ENCODE data around the gene IZUMO1R. TPM values are rescaled to one million over a fixed set of nuclear protein-coding genes. Genes with fewer than 3 reads are reported as not detected.

The IZUMO1R gene
- total RNA-seq (ENCODE audit: unreplicated experiment) = not detected
- long read RNA-seq = 0 reads

GRCh38 chr11:94303966-94304958 is at the start of gene IZUMO1R:
Gene IZUMO1R, plus strand, starts transcription at chr11:94304580. Its CDS starts 1,057 bp downstream, at chr11:94305637.
- Mint-ChIP-seq H3K4me3 (ENCODE audit: unreplicated experiment) (no peak within 1 kb of the TSS), H3K36me3 (ENCODE audit: unreplicated experiment) (no peaks in the 10 kb centered on the region), H3K27me3 (ENCODE audit: unreplicated experiment) (peaks cover 7% of the 10 kb centered on the region), H3K9me3 (ENCODE audit: unreplicated experiment) (peaks cover 3% of the 10 kb centered on the region), H3K27ac (ENCODE audit: unreplicated experiment) (peak within 1 kb of the TSS; percentile 92), H3K4me1 (ENCODE audit: low read depth, unreplicated experiment) (peaks cover 26% of the 10 kb centered on the region)
- no peak for DNase-seq
- TF ChIP-seq CTCF (IDR thresholded peaks at IDR 0.05; ENCODE audit: partially characterized antibody, unreplicated experiment) = no peak

- Mint-ChIP-seq H3K36me3 (ENCODE audit: unreplicated experiment) (no peaks in the 10 kb centered on the region), H3K9me3 (ENCODE audit: unreplicated experiment) (no peaks in the 10 kb centered on the region), H3K4me3 (ENCODE audit: unreplicated experiment) (no peak overlapping the region), H3K27me3 (ENCODE audit: unreplicated experiment) (peaks cover 2% of the 10 kb centered on the region), H3K4me1 (ENCODE audit: low read depth, unreplicated experiment) (no peaks in the 10 kb centered on the region), H3K27ac (ENCODE audit: unreplicated experiment) (no peak overlapping the region)
- no peak for TF ChIP-seq CTCF (IDR thresholded peaks at IDR 0.05; ENCODE audit: partially characterized antibody, unreplicated experiment)
- DNase-seq = no peak
Observed at GRCh38 chr11:94271885-94272372, 32.5 kb upstream of the IZUMO1R start.

GRCh38 chr11:94272738-94273313 is 31.6 kb upstream of the IZUMO1R start:
- Mint-ChIP-seq H3K27ac (ENCODE audit: unreplicated experiment) (no peak overlapping the region), H3K4me3 (ENCODE audit: unreplicated experiment) (no peak overlapping the region), H3K4me1 (ENCODE audit: low read depth, unreplicated experiment) (no peaks in the 10 kb centered on the region), H3K27me3 (ENCODE audit: unreplicated experiment) (no peaks in the 10 kb centered on the region), H3K9me3 (ENCODE audit: unreplicated experiment) (no peaks in the 10 kb centered on the region), H3K36me3 (ENCODE audit: unreplicated experiment) (no peaks in the 10 kb centered on the region)
- DNase-seq = no peak
- TF ChIP-seq CTCF (IDR thresholded peaks at IDR 0.05; ENCODE audit: partially characterized antibody, unreplicated experiment) = no peak

- H3K4me1 Mint-ChIP-seq (ENCODE audit: low read depth, unreplicated experiment) = no peaks in the 10 kb centered on the region
- TF ChIP-seq CTCF (IDR thresholded peaks at IDR 0.05; ENCODE audit: partially characterized antibody, unreplicated experiment) = no peak
- H3K27ac Mint-ChIP-seq (ENCODE audit: unreplicated experiment) = no peak overlapping the region
- no peak overlapping the region for H3K4me3 Mint-ChIP-seq (ENCODE audit: unreplicated experiment)
- DNase-seq = no peak
- H3K9me3 Mint-ChIP-seq (ENCODE audit: unreplicated experiment) = no peaks in the 10 kb centered on the region
- no peaks in the 10 kb centered on the region for H3K36me3 Mint-ChIP-seq (ENCODE audit: unreplicated experiment)
- H3K27me3 Mint-ChIP-seq (ENCODE audit: unreplicated experiment) = no peaks in the 10 kb centered on the region
Observed at GRCh38 chr11:94275961-94276360, 28.4 kb upstream of the IZUMO1R start.
